HG02610 (cell line): Measurements from ENCODE around the gene FAM149B1.

ENCODE experiments used
- ATAC-seq: cut with Tn5 transposase; IDR thresholded peaks from one replicate; pipeline ENCODE4 v1.9.1; 2021; ENCODE audit warnings: mild to moderate bottlenecking, moderate library complexity; ENCODE audit not compliant: unreplicated experiment

Gene FAM149B1

GRCh38 chr10:73264423-73264822 is 96.5 kb downstream of the FAM149B1 start:
- ATAC-seq, result no peak

- no peak for ATAC-seq
Measured at GRCh38 chr10:73281097-73281496, 113.2 kb downstream of the FAM149B1 start.

GRCh38 chr10:73287441-73287840 is 119.5 kb downstream of the FAM149B1 start:
- no peak for ATAC-seq

- ATAC-seq, result no peak
Measured at GRCh38 chr10:73289958-73290357, 122.0 kb downstream of the FAM149B1 start.

GRCh38 chr10:73293461-73293860 is 125.5 kb downstream of the FAM149B1 start:
- ATAC-seq, result no peak
